HT1080 (cell line): ENCODE results near the gene BCAR1. TPM values are rescaled to one million over a fixed set of nuclear protein-coding genes. Genes with fewer than 3 reads are reported as not detected.
"Not testable (repeated sequence)": the region's sequence is repeated elsewhere in the genome, so short reads cannot be mapped to it uniquely, and the experiment has no call there.

ENCODE experiments used
- DNase-seq: peaks from one replicate; pipeline ENCODE4 v3.0.0-alpha.2; 2015; ENCODE audit warnings: low read depth
- polyA plus RNA-seq, 2 experiments: library from polyadenylated mRNA; depleted of rRNA; stranded (reverse); fragments of >200 nt; gene quantifications; 2 replicates each; pipeline ENCODE4 v1.2.3, GENCODE V29; 2015
- total RNA-seq: library from RNA; depleted of rRNA; stranded (reverse); fragments of >200 nt; shearing (Covaris generic); gene quantifications from 2 replicates; pipeline ENCODE4 v1.2.3, GENCODE V29; 2014; rRNA removed

Gene BCAR1, protein sequence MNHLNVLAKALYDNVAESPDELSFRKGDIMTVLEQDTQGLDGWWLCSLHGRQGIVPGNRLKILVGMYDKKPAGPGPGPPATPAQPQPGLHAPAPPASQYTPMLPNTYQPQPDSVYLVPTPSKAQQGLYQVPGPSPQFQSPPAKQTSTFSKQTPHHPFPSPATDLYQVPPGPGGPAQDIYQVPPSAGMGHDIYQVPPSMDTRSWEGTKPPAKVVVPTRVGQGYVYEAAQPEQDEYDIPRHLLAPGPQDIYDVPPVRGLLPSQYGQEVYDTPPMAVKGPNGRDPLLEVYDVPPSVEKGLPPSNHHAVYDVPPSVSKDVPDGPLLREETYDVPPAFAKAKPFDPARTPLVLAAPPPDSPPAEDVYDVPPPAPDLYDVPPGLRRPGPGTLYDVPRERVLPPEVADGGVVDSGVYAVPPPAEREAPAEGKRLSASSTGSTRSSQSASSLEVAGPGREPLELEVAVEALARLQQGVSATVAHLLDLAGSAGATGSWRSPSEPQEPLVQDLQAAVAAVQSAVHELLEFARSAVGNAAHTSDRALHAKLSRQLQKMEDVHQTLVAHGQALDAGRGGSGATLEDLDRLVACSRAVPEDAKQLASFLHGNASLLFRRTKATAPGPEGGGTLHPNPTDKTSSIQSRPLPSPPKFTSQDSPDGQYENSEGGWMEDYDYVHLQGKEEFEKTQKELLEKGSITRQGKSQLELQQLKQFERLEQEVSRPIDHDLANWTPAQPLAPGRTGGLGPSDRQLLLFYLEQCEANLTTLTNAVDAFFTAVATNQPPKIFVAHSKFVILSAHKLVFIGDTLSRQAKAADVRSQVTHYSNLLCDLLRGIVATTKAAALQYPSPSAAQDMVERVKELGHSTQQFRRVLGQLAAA
- total RNA-seq = 81.0 and 92.8 TPM in 2 replicates
- polyA plus RNA-seq (2015; cell fraction: cytosol; rRNA removed) = 55.0 and 60.8 TPM in 2 replicates
- 68.5 and 82.8 TPM in 2 replicates for polyA plus RNA-seq (2015; cell fraction: nucleus; rRNA removed)

DNA sequence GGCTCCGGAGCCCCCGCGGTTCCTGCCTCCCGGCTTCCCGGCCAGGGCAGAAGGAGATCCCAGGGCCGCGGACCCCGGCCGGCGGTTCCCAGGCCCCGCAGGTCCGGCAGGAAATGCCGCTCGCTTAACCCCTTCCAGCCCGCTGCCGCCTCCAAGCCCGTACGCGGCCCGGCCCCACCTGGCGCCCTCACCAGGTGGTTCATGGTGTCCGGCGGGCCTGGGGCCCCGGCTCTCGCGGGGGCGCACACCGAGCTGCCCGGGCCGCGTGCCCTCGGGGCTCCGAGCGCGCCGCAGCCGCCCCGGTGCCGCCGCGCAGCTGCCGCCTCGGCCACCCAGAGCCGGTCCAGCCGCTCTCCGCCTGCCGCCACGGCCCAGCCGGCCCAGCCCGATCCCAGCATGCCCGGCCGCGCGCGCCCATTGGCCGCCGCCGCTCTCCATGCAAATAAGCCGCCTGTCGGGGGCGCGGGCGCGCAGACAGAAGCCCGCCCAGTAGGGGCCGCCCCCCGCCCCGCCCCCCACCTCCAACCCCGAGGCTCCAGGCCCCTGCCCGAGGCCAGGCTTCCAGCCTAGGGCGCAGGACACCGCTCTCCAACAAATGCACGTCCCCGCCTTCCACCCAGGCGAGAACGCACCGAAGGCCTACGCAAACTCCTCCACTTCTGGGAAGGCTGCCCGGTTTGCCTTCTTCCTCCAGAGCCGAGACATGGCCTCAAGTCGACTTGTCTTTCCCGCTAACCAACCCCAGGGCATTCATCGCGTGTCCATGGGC lies at the start of gene BCAR1:
Gene BCAR1 (minus strand): TSS at position 345 of the 769 bp plus-strand sequence. CDS start 142 bp downstream, at position 203.
- peak; percentile 78 for DNase-seq

DNA sequence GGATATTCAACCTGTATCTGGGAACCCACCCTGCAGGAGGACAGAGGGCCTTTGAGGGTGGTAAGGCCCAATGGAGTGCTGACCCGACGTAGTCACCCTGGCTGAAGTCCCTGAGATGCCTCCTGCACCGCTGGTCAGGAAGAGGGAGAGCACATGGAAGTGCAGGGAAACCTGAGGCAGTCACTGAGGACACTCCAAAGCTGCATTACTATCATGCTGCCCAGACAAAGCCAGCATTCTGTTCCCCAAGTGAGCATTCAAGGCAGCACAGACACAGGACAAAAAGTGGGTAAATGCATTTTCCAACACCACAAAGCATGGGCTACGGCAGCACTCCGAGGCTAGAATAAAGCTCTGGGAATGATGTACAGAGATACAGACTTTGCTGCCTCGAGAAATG lies 46.8 kb upstream of the BCAR1 start:
- no peak for DNase-seq

DNA sequence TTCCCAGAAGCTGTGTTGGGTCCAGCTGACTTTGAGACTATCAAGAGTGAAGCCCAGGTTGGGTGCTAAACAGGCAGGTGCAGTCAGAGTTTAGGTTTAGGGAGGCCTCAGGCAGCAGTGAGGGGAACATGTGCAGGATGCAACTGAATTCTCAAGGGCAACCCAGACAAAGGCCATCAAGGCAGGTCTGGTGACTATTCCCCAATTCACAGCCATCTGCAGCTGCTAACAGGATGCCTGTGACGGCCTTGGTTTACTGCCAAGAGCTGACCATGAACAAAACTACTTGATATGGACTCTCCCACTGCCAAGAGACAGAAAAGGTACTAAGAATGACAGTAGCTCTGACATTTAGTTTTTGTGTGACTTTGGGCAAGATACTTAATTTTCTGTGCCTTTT lies 45.2 kb upstream of the BCAR1 start:
- DNase-seq = no peak

DNA sequence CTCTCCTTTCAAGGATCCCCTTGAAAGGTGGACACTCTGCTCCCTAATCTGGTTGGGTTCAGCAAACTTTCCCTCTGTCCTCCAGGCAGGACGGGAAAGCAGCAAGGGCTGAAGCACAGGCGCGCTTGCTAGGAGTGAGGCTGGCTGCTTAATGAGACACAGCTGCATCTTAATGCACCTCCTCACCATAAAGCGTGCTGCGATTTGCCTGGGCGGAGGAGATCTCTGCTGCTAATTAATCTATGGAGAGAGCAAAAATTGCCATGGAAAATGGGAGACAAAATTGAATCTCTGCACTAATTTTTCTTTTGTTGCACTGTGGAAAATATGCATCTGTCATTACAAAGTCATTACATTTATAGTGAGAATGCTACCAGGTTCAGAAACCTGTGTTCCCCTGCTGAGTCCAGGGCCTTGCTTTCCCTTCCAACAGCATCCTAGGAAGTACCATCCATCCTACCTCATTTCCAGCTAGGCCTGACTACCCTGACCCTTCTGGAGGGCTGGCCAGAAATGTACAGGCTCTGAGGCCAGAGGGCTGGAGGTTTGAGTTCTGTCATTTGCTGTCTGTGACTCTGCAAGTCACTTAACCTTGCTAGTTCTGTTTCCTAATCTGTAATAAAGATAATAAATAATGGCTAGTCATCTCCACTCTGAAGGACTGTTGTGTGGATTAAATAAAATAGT lies 43.5 kb upstream of the BCAR1 start:
- DNase-seq = no peak

DNA sequence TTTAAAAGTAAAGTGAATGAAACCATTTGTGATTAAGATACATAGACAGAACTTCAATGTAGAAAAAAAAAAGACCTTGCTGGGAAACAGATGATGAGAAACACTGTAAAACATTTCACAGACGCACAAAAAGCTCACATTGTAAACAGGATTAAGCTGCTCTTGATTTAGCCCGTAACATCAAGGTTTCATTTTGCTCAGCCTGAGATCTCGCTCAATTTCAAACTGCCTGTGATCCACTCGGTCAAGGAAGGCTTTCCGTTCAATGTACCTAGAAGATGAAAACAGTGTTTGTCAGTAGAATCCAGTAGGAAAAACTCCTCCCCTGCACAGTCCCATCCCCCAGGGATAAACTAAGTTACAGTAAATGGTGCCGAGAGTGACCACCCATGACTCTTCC lies 42.3 kb upstream of the BCAR1 start:
- DNase-seq = no peak

DNA sequence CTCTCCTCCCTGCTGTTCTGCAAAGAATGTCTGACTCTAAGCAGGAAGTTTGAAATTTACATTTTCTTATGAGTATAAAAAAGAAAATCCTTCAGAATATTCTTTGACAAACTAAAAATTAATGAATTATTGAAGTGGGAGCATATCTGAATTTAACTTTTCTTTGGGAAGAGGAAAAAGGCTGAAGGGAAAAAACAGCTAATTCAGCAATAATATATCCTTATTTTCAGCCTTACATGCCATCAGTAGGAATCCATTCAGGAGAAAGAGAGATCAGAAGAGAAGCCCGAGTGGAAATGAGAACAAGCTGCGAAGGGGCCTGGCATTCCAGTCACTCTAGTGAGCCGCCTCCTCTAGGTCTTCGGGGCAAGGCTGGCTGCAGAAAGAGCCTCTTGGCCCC lies 41.7 kb upstream of the BCAR1 start:
- no peak for DNase-seq

DNA sequence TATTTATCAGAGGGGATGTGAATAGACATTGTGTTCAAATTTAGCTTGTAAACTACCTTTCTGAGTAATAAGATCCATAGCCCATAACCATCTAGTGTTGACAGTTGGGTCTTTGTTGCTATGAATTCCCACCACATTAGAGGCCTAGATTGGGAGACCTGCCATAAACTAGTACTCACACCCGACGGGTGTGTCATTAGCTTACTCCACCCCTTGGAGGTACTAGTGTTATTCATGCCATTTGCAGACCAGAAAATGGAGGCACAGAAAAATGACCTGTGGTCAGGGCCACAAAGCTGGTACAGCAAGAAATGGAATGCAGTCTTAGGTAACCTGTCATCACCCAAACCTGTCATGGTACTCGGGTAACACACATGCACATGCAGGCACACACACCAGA lies 41.3 kb upstream of the BCAR1 start:
- no peak for DNase-seq

DNA sequence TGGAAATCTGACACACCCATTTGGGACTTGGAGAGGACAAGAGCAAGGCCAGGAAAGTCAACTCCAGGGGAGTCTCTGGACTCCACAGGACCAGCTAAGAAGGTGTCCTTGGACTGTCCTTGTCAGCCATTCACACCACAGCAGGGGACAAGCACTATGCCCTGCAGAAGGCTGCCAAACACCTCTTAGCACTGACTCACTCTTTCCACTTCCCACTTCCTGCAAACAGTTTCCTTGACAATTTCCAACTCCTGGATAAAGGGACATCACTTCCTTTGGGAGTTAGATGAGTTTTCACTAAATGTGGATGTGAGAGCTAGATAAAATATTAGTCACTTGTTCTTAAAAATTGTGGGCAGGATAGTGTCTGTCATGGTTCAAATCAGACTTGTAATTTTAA lies 37.8 kb upstream of the BCAR1 start:
- peak; percentile 90 for DNase-seq

DNA sequence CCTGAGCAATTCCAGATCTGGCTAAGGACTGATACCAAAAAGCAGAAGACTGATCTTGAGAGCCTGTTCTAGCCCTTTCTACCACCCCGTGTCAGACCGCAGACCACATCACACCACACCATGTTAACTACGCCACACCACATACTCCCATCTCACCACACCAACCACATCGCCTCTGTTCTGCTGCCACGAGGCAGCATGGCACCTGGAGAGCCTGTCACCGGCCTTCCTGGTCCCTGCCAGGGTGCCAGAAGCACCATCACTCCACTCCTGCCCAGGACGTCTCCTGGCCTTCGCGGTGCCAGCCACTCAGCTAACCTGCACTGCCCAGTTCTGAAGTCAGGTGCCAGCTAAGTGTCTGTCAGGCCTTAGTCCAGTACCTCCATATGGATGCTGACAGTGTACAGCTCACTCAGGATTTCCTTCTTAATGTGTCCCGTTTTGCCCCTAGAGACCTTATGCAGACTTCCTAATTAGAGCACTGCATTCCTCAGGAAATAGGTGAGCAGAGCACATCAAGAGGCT lies 37.2 kb upstream of the BCAR1 start:
- no peak for DNase-seq

DNA sequence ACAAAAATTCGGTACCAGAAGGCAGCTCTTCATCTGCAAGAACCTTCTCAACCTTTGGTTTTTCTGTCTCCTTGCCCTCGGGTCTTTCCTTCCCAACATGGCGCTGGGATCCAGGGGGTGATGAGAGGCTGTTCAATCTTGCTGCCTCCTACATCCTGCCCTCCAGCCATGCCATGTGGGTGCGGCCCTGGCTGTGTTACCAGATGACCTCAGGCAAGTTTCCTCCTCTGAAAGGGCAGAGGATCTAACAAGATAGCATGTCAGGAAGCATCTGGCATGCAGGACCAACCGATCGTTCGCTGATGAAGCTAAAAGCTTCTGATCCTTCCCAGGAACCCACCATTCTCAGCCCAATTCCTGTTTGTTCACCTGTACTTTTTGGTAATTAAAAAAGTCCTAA lies 36.8 kb upstream of the BCAR1 start:
- DNase-seq = no peak

DNA sequence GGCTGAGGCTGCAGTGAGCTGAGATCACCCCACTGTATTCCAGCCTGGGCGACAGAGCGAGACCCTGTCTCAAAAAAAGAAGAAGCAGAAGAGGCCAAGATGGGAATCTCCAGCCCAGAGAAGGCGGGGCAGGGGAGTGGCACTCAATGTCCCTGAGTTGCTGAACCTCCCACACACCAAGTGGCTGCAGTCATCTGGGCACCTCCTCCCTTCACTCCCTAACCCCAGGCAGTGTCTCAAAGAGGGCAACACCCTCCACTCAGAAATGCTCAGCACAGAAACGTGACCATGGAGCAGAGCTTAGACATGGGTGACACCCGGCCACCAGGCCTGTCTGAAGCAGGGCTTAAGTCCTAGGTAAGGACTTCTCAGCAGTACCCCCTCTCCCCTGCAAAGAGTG lies 36.3 kb upstream of the BCAR1 start:
- DNase-seq = no peak

DNA sequence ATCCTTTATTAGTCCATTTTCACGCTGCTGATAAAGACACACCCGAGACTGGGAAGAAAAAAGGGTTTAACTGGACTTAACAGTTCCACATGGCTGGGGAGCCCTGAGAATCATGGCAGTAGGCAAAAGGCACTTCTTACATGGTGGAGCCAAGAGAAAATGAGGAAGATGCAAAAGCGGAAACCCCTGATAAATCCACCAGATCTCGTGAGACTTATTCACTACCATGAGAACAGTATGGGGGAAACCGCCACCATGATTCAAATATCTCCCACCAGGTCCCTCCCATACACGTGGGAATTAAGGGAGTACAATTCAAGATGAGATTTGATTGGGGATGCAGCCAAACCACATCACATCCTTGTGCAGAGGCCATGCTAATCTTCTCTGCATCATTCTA lies 35.0 kb upstream of the BCAR1 start:
- no peak for DNase-seq

DNA sequence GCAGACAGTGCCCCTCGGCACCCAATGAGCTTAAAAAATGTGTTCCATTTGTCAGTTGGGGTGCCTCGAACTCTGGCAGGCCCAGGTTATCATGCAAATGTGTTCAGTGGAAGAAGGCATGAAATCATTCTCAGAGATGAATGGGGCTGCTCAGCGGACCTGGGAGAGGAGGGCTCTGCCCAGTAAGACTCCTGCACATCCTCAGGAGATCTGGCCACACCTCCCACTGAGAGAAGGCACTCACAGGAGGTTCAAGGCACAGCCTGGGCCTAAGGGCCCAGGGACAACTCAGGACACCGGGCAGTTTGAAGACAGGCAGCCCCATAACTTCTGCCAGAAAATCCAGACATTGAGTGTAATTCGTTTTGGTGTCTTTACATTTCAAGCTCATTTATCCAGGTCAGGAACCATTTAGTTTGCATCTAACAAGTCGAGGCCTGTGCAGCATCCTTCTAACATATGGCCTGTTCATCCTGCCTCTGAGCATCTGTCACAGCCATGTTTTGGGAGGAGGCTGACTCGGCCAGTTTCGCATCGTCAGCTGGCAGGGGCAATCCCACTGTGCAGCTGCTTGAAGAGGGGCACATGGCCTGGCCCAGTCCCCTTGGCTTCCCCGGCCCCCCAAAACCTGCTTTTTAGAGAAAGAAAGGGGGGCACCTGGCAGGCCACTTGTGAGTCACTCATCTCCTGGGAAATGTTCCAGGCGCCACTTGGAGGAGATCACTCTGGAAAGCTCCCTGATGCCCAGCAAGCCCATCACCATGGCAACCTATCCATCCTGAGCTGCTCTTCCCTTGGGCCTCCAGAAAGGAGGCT lies 31.2 kb upstream of the BCAR1 start:
- peak; percentile 45 for DNase-seq

DNA sequence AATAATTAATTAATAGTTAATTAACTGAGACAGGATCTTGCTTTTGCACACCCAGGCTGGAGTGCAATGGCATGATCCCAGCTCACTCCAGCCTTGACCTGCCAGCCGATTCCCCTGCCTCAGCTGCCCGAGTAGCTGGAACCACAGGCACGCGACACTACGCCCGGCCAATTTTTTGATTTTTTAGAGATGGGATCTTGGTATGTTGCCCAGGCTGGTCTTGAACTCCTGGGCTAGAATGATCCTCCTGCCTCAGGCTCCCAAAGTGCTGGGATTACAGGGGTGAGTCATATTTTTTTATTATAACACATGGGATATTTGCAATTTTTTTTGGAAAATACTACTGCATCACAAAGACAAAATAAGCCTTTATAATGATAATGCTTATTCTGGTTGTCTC lies 30.4 kb upstream of the BCAR1 start:
- DNase-seq = no peak

DNA sequence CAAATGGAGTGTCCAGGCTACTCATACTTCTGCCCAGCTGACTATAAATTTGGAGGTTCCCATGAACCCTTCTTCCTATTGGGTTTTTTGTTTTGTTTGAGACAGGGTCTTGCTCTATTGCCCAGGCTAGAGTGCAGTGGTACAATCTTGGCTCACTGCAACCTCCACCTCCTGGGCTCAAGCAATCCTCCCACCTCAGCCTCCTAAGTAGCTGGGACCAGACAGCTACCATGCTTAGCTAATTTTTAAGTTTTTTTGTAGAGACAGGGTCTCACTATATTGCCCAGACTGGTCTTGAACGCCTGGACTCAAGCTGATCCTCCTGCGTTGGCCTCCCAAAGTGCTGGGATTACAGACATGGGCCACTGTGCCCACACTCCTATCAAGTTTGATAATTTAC lies 29.6 kb upstream of the BCAR1 start:
- not testable (repeated sequence) for DNase-seq

DNA sequence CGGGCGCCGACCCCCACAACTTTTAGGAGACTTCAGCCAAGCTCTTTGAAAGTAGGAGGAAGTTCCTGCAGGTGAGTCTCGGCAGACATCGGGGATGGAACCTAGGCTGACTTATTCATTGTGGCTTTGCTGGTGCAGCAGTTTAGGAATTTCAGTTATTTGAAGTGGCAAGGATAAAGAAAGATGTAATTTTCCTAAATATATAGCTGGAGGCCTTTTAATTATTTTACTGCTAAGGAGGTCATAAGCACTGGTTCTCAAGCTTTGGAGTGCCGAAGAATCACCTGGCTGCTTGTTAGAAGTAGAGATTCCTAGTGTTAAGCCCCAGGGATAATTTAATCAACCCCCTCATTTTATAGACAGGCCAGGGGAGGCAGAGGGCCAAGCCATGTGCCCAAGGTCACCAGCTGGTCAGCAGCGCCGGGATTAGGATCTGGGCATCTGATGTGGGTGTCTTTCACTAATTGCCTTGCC lies 28.9 kb upstream of the BCAR1 start:
- no peak for DNase-seq

DNA sequence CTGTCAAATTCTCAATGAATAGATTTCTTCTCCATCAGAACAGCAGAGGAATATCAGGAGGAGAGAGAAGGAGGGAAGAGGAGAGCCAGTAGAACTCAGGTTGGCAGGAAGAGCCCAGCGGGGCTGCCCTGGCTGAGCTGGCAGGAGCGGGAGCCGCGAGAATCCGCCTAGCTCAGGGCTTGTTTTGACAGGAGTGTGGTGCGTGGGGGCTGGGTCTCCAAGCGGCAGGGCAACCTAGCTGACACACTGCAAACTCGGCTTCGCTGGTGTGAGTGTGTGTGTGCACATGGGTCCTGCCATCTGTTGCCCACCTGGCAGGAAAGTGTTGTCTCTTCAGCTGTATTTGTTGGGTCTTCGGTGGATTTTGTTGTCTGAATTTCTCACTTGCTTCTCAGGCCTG lies 27.9 kb upstream of the BCAR1 start:
- DNase-seq = peak; percentile 25

DNA sequence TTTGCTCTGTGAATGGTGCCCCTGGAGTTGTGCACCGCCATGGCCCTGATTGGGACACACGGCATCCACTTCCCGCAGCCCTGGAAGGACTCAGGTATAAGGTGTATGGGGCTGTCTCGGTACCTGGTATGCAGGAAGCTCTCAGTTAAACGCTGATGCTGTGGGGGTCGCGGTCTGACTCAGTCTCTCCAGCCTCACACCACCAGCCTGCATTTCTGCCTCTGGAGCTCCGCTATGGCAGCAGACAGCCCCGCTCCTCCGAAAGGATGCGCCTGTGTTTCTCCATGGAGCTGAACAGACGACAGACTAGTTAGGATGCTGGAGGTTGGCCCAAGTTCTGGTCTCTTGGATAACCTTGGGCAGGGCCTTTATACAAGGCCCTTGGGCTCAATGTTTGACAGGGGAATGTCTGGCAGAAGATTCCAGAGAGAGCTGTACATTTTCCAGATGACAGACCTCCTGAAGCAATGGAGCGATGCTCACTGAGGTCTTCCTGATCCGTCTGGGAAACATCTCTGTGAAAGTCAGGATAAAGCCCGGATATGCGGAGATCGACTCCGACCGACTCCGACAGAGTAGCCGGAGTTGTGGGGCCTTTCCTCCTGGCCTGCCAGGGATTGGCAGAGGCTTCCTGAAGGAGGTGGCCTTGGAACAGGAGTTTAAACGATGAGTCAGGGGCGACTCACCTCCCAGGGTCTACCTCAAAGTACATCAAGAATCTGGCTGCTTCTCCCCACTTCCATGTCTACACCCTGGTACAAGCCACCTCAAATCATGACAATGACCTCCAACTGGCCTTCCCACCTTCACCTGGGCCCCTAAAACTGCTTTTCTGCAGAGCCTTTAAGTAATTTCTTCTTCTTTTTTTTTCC lies 21.9 kb upstream of the BCAR1 start:
- peak; percentile 80 for DNase-seq

DNA sequence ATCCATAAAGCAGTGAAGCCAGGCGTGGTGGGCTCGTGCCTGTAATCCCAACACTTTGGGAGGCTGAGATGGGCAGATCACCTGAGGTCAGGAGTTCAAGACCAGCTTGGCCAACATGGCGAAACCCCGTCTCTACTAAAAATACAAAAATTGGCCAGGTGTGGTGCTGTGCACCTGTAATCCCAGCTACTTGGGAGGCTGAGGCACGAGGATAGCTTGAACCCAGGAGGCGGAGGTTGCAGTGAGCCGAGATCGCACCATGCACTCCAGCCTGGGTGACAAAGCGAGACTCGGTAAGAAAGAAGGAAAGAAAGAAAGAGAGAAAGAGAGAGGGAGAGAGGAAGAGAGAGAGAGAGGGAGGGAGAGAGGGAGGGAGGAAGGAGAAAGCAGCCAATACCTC lies 21.2 kb upstream of the BCAR1 start:
- not testable (repeated sequence) for DNase-seq
